Endothelial cell of umbilical vein (primary cell): ENCODE measurements around the gene CNIH1. TPM values are rescaled to one million over a fixed set of nuclear protein-coding genes. Genes with fewer than 3 reads are reported as not detected.

Experiments
- BruUV-seq: library from RNA; stranded (reverse); fragments of 400-500 nt; replicated peaks from 2 replicates; lab custom pipeline; 2021; lab: Mats Ljungman, UMichigan
- CTCF ChIA-PET: fragments of 300-600, 350-600 bp; sonication (Branson Sonifier 250); formaldehyde crosslinking; loops from one replicate; lab custom pipeline; 2021; ENCODE audit warnings: antibody characterized with exemption, inconsistent platforms; lab: Charles Lee
- POLR2A ChIA-PET: fragments of 300-600, 350-600 bp; sonication (Branson Sonifier 250); formaldehyde crosslinking; loops from one replicate; lab custom pipeline; 2021; ENCODE audit warnings: antibody characterized with exemption, inconsistent platforms; lab: Charles Lee
- DNase-seq: peaks from one replicate; pipeline ENCODE4 v3.0.0-alpha.2; 2011; ENCODE audit warnings: low read depth, low spot score
- FAIRE-seq: peaks from 2 replicates; lab custom pipeline; 2011; peaks lifted over from hg19 to GRCh38; lab: Jason Lieb, UNC
- H2AFZ ChIP-seq: 2 replicates; pipeline ENCODE4 v1.6.0; 2012; ENCODE audit warnings: low read depth, low read length, control low read depth, inconsistent platforms
- H3K27ac ChIP-seq: 2 replicates; pipeline ENCODE4 v1.5.1; 2011; ENCODE audit warnings: low read depth, mild to moderate bottlenecking, control low read depth, low read length, moderate library complexity; ENCODE audit not compliant: insufficient read depth
- H3K27me3 ChIP-seq, 2 experiments: 2 replicates each; pipeline versions ENCODE4 v1.6.0 to v1.6.1; 2011; ENCODE audit warnings: low read length in 2 of 2, mixed read lengths in 1 of 2; ENCODE audit not compliant: control insufficient read depth in 2 of 2, insufficient read depth in 2 of 2
- H3K36me3 ChIP-seq, 2 experiments: 2 replicates in 1 of 2; 3 replicates in 1 of 2; pipeline ENCODE4 v1.5.1; 2011; ENCODE audit warnings: low read length in 2 of 2, mild to moderate bottlenecking in 1 of 2, moderate library complexity in 1 of 2; ENCODE audit not compliant: control insufficient read depth in 2 of 2, insufficient read depth in 2 of 2; ENCODE audit errors: extremely low read depth in 1 of 2
- H3K4me1 ChIP-seq: 3 replicates; pipeline ENCODE4 v1.5.1; 2011; ENCODE audit warnings: mild to moderate bottlenecking, low read length; ENCODE audit not compliant: control insufficient read depth, insufficient read depth; ENCODE audit errors: extremely low read depth
- H3K4me2 ChIP-seq: 2 replicates; pipeline ENCODE4 v1.6.1; 2011; ENCODE audit warnings: low read length, control low read depth, mixed read lengths; ENCODE audit not compliant: insufficient read depth
- H3K4me3 ChIP-seq, 3 experiments: fragments of 200-600 bp in 1 of 3; sonication (generic), shearing (Covaris generic) in 1 of 3; replicated peaks in 1 of 3; 2 replicates each; pipeline ENCODE4 v1.5.1; 2011 to 2016; ENCODE audit warnings: control low read depth in 3 of 3, low read length in 3 of 3, mild to moderate bottlenecking in 2 of 3, inconsistent platforms in 1 of 3, low read depth in 1 of 3, moderate library complexity in 1 of 3; ENCODE audit not compliant: insufficient read depth in 1 of 3
- H3K79me2 ChIP-seq: 2 replicates; pipeline ENCODE4 v1.6.0; 2012; ENCODE audit warnings: low read length, inconsistent platforms; ENCODE audit not compliant: control insufficient read depth, insufficient read depth
- H3K9ac ChIP-seq: replicated peaks from 2 replicates; pipeline ENCODE3; 2011; ENCODE audit warnings: low read length, control low read depth; ENCODE audit not compliant: insufficient read depth; ENCODE audit errors: extremely low read depth
- H3K9me1 ChIP-seq: replicated peaks from 3 replicates; pipeline ENCODE4 v1.6.0; 2011; ENCODE audit warnings: mild to moderate bottlenecking, low read length; ENCODE audit not compliant: control insufficient read depth, insufficient read depth; ENCODE audit errors: extremely low read depth
- H3K9me3 ChIP-seq: replicated peaks from 2 replicates; pipeline ENCODE4 v1.5.1; 2012; ENCODE audit warnings: low read length, inconsistent platforms; ENCODE audit not compliant: control insufficient read depth, insufficient read depth
- H4K20me1 ChIP-seq: replicated peaks from 2 replicates; pipeline ENCODE3; 2011; ENCODE audit warnings: mild to moderate bottlenecking, low read length; ENCODE audit not compliant: control insufficient read depth, insufficient read depth; ENCODE audit errors: extremely low read depth
- GATA2 ChIP-seq: IDR thresholded peaks from 2 replicates; pipeline ENCODE4 v1.7.0; 2011; ENCODE audit warnings: low read depth, mild to moderate bottlenecking, moderate library complexity, mixed read lengths, low read length; ENCODE audit not compliant: insufficient read length, insufficient read depth
- JUN ChIP-seq: IDR thresholded peaks from 2 replicates; pipeline ENCODE4 v1.6.1; 2011; ENCODE audit warnings: borderline replicate concordance, low read depth; ENCODE audit not compliant: insufficient read length, insufficient read depth
- MAX ChIP-seq: IDR thresholded peaks from 2 replicates; pipeline ENCODE4 v1.6.1; 2011; ENCODE audit not compliant: insufficient read depth, insufficient read length
- POLR2A ChIP-seq: IDR thresholded peaks from 2 replicates; pipeline ENCODE4 v1.6.1; 2012; ENCODE audit warnings: low read depth, mild to moderate bottlenecking, control low read depth, low read length
- POLR2AphosphoS5 ChIP-seq: IDR thresholded peaks from 2 replicates; pipeline ENCODE4 v1.6.1; 2012; ENCODE audit warnings: low read depth, mild to moderate bottlenecking, control low read depth, low read length, moderate library complexity; ENCODE audit not compliant: insufficient read depth
- dilution Hi-C: fragments of 300-500 bp; cut with MboI; formaldehyde crosslinking; loops from one replicate; pipeline ENCODE4 v1.15.0; 2019; ENCODE audit warnings: low sequenced_read_pairs; ENCODE audit not compliant: extremely low pct_ligation_motif_present
- intact Hi-C: fragments of 100-400 bp; cut with micrococcal nuclease; formaldehyde crosslinking; loops from one replicate; pipeline ENCODE4 v1.10.0; 2022
- polyA plus RNA-seq, 4 experiments: library from polyadenylated mRNA; depleted of rRNA in 3 of 4; stranded (reverse) in 3 of 4; unstranded in 1 of 4; fragments of >200 nt; gene quantifications; 2 replicates each; pipeline versions ENCODE4 v1.2.1 to v1.2.3, GENCODE V29; 2011 to 2012; ENCODE audit warnings: missing spikeins in 1 of 4
- total RNA-seq: library from RNA; stranded (reverse); gene quantifications from 2 replicates; pipeline ENCODE4 v1.2.3, GENCODE V29; 2021

The CNIH1 gene
- total and polyA plus RNA-seq, 2 donors (not counting 3 experiments of a cell fraction or from before 2014, with no cell fraction given): 125 to 328 TPM

- H3K9me1 ChIP-seq: no peaks in the 10 kb centered on the region
- H3K36me3 ChIP-seq: no peaks in the 10 kb centered on the region
- no peak overlapping the region for H3K4me2 ChIP-seq
- DNase-seq (no peak), FAIRE-seq (no peak)
- BruUV-seq: no TSS peak
- H3K27ac ChIP-seq: no peak overlapping the region
- H3K4me3 ChIP-seq: no peak overlapping the region
- H3K9me3 ChIP-seq: no peaks in the 10 kb centered on the region
- H3K4me1 ChIP-seq: no peaks in the 10 kb centered on the region
- no peaks in the 10 kb centered on the region for H4K20me1 ChIP-seq
- H3K9ac ChIP-seq: no peak overlapping the region
- dilution Hi-C loops (no loop called here), intact Hi-C loops (no loop called here)
- POLR2A ChIA-PET: interaction anchor here (0.6 kb wide), 1 partner anchor 112 kb away, joined by 5 read pairs; no protein-coding TSS in a partner anchor
- H3K79me2 ChIP-seq: no peaks in the 10 kb centered on the region
- peaks cover 17 to 20% of the 10 kb centered on the region in 2 experiments for H3K27me3 ChIP-seq
- CTCF ChIA-PET: interaction anchor here (0.6 to 2.6 kb wide), 3 partner anchors 18 to 200 kb away, joined by 3 to 8 read pairs (median 5); no protein-coding TSS in a partner anchor
- TF ChIP-seq POLR2AphosphoS5: no peak
- no peak for TF ChIP-seq JUN
- no peak for TF ChIP-seq GATA2
- TF ChIP-seq MAX: no peak
- no peak for TF ChIP-seq POLR2A
- no peak overlapping the region for H2AFZ ChIP-seq
These were observed 66.9 kb downstream of the CNIH1 start for GRCh38 chr14:54374117-54374884.

Other genes starting within 250 kb of the CNIH1 start
- gene CDKN3, start 44.4 kb downstream of the CNIH1 start, total RNA-seq: 52.0 and 53.2 TPM in 2 replicates
- 36.6 and 37.0 TPM in 2 replicates for gene CDKN3, start 44.4 kb downstream of the CNIH1 start, polyA plus RNA-seq
- 35.5 and 52.0 TPM in 2 replicates for gene GMFB, start 47.6 kb upstream of the CNIH1 start, total RNA-seq
- gene GMFB, start 47.6 kb upstream of the CNIH1 start, polyA plus RNA-seq: 6.2 and 10.1 TPM in 2 replicates
- 15.7 and 15.8 TPM in 2 replicates for gene CGRRF1, start 68.5 kb upstream of the CNIH1 start, total RNA-seq
- 4.5 and 6.6 TPM in 2 replicates for gene CGRRF1, start 68.5 kb upstream of the CNIH1 start, polyA plus RNA-seq
- gene SAMD4A, start 125.8 kb upstream of the CNIH1 start, total RNA-seq: 88.8 and 95.3 TPM in 2 replicates
- 31.8 and 37.7 TPM in 2 replicates for gene SAMD4A, start 125.8 kb upstream of the CNIH1 start, polyA plus RNA-seq